Psoas muscle (tissue), 8 donors: Measurements from ENCODE around the gene TGFB2. TPM values are rescaled to one million over a fixed set of nuclear protein-coding genes. Genes with fewer than 3 reads are reported as not detected.
"Not testable (repeated sequence)": the region's sequence is repeated elsewhere in the genome, so short reads cannot be mapped to it uniquely, and the experiment has no call there.

ENCODE experiments used
- ATAC-seq, 4 donors: fragments of 200-7000 bp; cut with Tn5 transposase; one replicate each; pipeline ENCODE4 v1.9.1; 2020; ENCODE audit warnings: moderate library complexity in 3 of 4, mild to moderate bottlenecking in 2 of 4
- DNase-seq, 2 donors: peaks; one replicate each; pipeline ENCODE4 v3.0.0-alpha.2; 2020
- H3K27ac ChIP-seq: fragments of 200-600 bp; one replicate; pipeline ENCODE4 v1.8.0; 2022
- H3K27me3 ChIP-seq, 3 donors: fragments of 200-600 bp in 1 of 3; one replicate each; pipeline versions ENCODE4 v1.6.1 to v1.8.0; 2013 to 2022; ENCODE audit warnings: low read length in 2 of 3, mild to moderate bottlenecking in 2 of 3, moderate library complexity in 1 of 3; ENCODE audit not compliant: insufficient read depth in 3 of 3
- H3K36me3 ChIP-seq, 2 donors: fragments of 200-600 bp in 1 of 2; one replicate each; pipeline versions ENCODE4 v1.6.1 to v1.8.0; 2013 to 2022; ENCODE audit warnings: low read depth in 1 of 2, mild to moderate bottlenecking in 1 of 2, moderate library complexity in 1 of 2; ENCODE audit not compliant: insufficient read depth in 1 of 2
- H3K4me1 ChIP-seq: fragments of 200-600 bp; one replicate; pipeline ENCODE4 v1.8.0; 2022
- H3K4me3 ChIP-seq: fragments of 200-600 bp; one replicate; pipeline ENCODE4 v1.8.0; 2022; ENCODE audit warnings: mild to moderate bottlenecking
- H3K9me3 ChIP-seq: fragments of 200-600 bp; one replicate; pipeline ENCODE4 v1.8.0; 2022
- WGBS, 3 donors: extraction: QIAGEN DNeasy Blood & Tissue Kit; methylation state at CpG; one replicate each; pipeline versions ENCODE4 v1.1.6 to v1.1.7; 2013; 5-methylcytosine and 5-hydroxymethylcytosine counted together
- intact Hi-C, 2 donors: fragments of 100-400 bp; cut with DNase I; formaldehyde crosslinking; loops; one replicate each; pipeline versions ENCODE4 v1.11.0 to v1.14.2; 2022
- polyA plus RNA-seq, 3 donors: library from polyadenylated mRNA; stranded (reverse); fragments of 200-250 nt; gene quantifications; one replicate each; pipeline ENCODE4 v1.2.3, GENCODE V29; 2013
- total RNA-seq, 4 donors: library from RNA; stranded (reverse); fragmentation: NEBNext Ultra II Directional in 2 of 4; extraction: Animal tissue kit (Norgen Biotek cat#: 25700) in 2 of 4; gene quantifications; one replicate each; pipeline versions ENCODE4 v1.2.1 to v1.2.4, GENCODE V29; 2021 to 2023
- TF ChIP-seq, protein P1 (sequence below): fragments of 200-600 bp; IDR thresholded peaks from one replicate; pipeline ENCODE4 v1.8.0; 2022; ENCODE audit warnings: antibody characterized with exemption
- donor health status: healthy with polysubstance abuse.
- donor health status: DM: no; HTN: no; CAD: no; lungs with moderate emphysema.
- donor health status: Bipolar disorder and iron deficiency.
- donor health status: healthy.
- donor health status: DM: yes; HTN: yes; CAD: no.
- donor health status: DM: no; HTN: no; CAD: no.
- donor health status: DM: no; HTN: no; CAD: no.
- donor health status: DM: yes; HTN: yes; CAD: no.

Gene TGFB2
- total and polyA plus RNA-seq, 7 donors: 0.43 to 35.4 (median 5.1) TPM

DNA sequence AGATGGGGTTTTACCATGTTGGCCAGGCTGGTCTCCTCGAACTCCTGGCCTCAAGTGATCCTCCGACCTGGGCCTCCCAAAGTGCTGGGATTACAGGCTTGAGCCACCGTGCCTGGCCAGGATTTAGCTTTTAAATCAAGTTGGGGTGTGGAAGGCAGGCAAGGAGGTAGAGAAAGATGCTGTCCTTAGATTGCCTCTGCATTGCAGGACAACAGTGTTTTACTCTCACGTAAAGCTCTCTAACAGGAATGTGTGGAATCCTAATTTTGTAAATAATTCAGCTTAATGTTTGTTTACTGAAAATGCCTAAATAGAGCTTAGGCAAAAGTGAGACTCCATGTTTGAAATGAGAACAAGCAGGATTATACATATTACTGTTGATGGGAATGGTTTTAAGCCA is 29.5 kb upstream of the TGFB2 start:
- DNase-seq: no peak
- Histone ChIP-seq H3K4me1 (no peaks in the 10 kb centered on the region), H3K36me3 (peaks cover 0 to 14% of the 10 kb centered on the region in 2 donors), H3K4me3 (no peak overlapping the region), H3K9me3 (no peaks in the 10 kb centered on the region), H3K27ac (no peak overlapping the region), H3K27me3 (no peaks in the 10 kb centered on the region)
- WGBS, 3 donors: 92 to 94% (median 93%) methylated on average over 4 of the region's 4 CpGs
- no peak for ATAC-seq
- TF ChIP-seq, protein P1, sequence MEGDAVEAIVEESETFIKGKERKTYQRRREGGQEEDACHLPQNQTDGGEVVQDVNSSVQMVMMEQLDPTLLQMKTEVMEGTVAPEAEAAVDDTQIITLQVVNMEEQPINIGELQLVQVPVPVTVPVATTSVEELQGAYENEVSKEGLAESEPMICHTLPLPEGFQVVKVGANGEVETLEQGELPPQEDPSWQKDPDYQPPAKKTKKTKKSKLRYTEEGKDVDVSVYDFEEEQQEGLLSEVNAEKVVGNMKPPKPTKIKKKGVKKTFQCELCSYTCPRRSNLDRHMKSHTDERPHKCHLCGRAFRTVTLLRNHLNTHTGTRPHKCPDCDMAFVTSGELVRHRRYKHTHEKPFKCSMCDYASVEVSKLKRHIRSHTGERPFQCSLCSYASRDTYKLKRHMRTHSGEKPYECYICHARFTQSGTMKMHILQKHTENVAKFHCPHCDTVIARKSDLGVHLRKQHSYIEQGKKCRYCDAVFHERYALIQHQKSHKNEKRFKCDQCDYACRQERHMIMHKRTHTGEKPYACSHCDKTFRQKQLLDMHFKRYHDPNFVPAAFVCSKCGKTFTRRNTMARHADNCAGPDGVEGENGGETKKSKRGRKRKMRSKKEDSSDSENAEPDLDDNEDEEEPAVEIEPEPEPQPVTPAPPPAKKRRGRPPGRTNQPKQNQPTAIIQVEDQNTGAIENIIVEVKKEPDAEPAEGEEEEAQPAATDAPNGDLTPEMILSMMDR: no peak
- intact Hi-C loops: loop anchor here in 1 of 2 donors (10.0 kb wide), 1 partner anchor 1259 kb away; no protein-coding TSS in a partner anchor

DNA sequence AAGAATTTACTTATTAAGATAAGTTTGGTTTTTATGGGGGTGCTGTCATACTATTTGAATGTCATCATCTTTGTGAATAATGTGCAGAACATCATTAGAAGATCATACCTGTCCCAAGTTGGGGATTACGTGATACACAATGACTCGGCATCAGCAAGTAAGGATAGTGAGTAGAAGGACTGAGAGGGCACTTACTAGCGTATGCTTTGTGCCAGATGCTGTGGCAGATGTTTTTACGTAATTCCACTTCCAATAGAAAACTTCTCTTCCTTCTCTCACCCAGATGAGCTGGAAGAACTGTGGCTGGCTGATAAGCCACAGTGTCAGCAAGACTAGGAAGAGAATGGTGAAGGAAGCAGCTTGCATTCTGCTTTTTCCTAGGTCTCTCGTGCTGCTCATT is 28.1 kb upstream of the TGFB2 start:
- DNase-seq: no peak
- no peak overlapping the region for H3K27ac ChIP-seq
- H3K27me3 ChIP-seq: no peaks in the 10 kb centered on the region
- intact Hi-C loops: loop anchor here in 1 of 2 donors (10.0 kb wide), 1 partner anchor 1258 kb away; no protein-coding TSS in a partner anchor
- WGBS, 3 donors: 83 to 86% (median 86%) methylated on average over 5 of the region's 5 CpGs
- TF ChIP-seq, protein P1: no peak
- H3K4me3 ChIP-seq: no peak overlapping the region
- peaks cover 0 to 10% of the 10 kb centered on the region in 2 donors for H3K36me3 ChIP-seq
- no peak for ATAC-seq
- H3K4me1 ChIP-seq: no peaks in the 10 kb centered on the region
- H3K9me3 ChIP-seq: no peaks in the 10 kb centered on the region

DNA sequence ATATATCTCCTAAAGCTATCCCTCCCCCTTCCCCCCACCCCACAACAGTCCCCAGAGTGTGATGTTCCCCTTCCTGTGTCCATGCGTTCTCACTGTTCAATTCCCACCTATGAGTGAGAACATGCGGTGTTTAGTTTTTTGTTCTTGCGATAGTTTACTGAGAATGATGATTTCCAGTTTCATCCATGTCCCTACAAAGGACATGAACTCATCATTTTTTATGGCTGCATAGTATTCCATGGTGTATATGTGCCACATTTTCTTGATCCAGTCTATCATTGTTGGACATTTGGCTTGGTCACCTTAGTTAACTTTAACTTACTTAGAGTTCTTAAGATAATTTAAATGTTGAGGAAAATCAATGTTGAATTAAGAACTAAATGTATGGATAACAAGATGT is 25.0 kb upstream of the TGFB2 start:
- 98 to 100% (median 100%) methylated on average over 1 to 3 of the region's 3 CpGs for WGBS, 3 donors
- H3K27ac ChIP-seq, H3K4me1 ChIP-seq, DNase-seq, ATAC-seq, H3K27me3 ChIP-seq, intact Hi-C loops, H3K4me3 ChIP-seq, H3K9me3 ChIP-seq: not testable (repeated sequence)
- H3K36me3 ChIP-seq: peaks cover 0 to 27% of the 10 kb centered on the region in 2 donors

DNA sequence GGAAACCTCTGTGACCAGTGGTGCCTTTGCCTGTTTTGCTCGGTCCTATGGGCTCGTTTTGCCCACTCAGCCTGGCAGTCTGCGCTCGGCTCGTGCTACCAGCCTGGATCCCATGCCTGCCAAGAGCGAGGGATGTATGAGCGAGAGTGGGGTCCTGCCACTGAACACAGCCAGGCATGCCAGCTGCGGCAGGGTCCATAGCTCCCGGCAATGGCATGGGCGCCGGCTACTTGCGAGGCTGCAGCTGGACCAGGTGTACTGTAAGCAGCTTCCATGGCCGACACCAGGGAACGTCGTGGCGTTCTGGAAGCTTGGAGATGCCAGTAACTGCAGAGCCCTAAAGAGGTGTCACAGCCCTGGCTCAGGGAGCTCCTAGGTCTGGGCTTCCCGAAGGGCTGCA is 22.4 kb upstream of the TGFB2 start:
- no peaks in the 10 kb centered on the region for H3K4me1 ChIP-seq

DNA sequence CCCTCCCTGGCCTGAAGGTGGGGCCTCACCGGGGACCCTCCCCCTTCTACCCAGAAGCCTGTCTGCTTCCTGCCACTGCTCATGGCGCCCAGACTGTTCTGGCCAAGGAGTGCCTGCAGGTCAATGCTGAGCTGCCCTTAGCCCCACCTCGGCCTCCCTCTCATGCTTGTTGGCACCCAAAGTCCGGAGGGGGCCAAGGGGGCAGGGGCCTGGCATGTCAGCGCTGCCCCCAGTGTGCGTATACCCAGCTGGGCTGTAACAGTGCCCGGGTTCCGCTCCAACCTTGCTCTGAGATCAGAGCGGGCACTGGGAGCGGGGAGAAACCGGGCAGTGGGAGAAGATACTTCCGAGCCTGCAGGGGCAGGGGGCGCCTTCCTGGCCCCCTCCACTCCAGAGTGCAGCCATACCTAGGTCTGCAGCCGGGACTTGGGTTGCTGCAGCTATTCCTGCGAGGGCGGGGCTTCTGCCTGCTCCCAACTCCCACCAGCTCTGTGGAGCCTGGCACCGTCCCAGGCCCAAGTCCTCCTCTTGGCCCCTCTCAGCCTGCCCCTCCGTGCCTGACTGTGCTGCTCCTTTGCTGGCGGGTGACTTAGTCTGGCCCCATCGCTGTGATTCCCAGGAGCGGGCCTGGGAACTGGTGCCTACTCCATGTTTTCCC is 21.4 kb upstream of the TGFB2 start:
- TF ChIP-seq, protein P1: no peak
- no peaks in the 10 kb centered on the region for H3K27me3 ChIP-seq
- no peaks in the 10 kb centered on the region for H3K4me1 ChIP-seq
- no peak overlapping the region for H3K27ac ChIP-seq
- no peak overlapping the region for H3K4me3 ChIP-seq
- ATAC-seq: no peak
- 95 to 97% (median 97%) methylated on average over 21 of the region's 21 CpGs for WGBS, 3 donors
- no peaks in the 10 kb centered on the region for H3K9me3 ChIP-seq
- intact Hi-C loops: no loop called here
- H3K36me3 ChIP-seq: peaks cover 0 to 25% of the 10 kb centered on the region in 2 donors
- no peak for DNase-seq

More for the DNA sequence above, 22.4 kb upstream of the TGFB2 start:
- 93 to 95% (median 95%) methylated on average over 17 of the region's 17 CpGs for WGBS, 3 donors
- intact Hi-C loops: no loop called here
- H3K4me3 ChIP-seq: no peak overlapping the region
- ATAC-seq: no peak
- H3K27ac ChIP-seq: no peak overlapping the region
- no peak for DNase-seq
- H3K27me3 ChIP-seq: no peaks in the 10 kb centered on the region
- peaks cover 0 to 27% of the 10 kb centered on the region in 2 donors for H3K36me3 ChIP-seq
- no peaks in the 10 kb centered on the region for H3K9me3 ChIP-seq
- TF ChIP-seq, protein P1: no peak
